GM23248 (cell line): Measurements from ENCODE around the gene TAMALIN. TPM values are rescaled to one million over a fixed set of nuclear protein-coding genes. Genes with fewer than 3 reads are reported as not detected.
A peak's percentile ranks its signal among the peaks of the same experiment; 100 is the strongest.

Experiments
- DNase-seq: peaks from one replicate; pipeline ENCODE4 v3.0.0-alpha.2; 2015
- H2AFZ ChIP-seq: fragments of 200-600 bp; sonication (generic); 2 replicates; pipeline ENCODE4 v1.6.1; 2016; ENCODE audit warnings: antibody characterized with exemption
- H3F3A ChIP-seq: fragments of 200-600 bp; sonication (generic); 2 replicates; pipeline ENCODE4 v1.6.1; 2016; ENCODE audit warnings: mild to moderate bottlenecking, antibody characterized with exemption, mixed run types; ENCODE audit not compliant: insufficient read depth
- H3K27ac ChIP-seq: fragments of 200-600 bp; sonication (generic); 2 replicates; pipeline ENCODE4 v1.5.1; 2016; ENCODE audit warnings: mild to moderate bottlenecking
- H3K27me3 ChIP-seq: fragments of 200-600 bp; sonication (generic); replicated peaks from 2 replicates; pipeline ENCODE4 v1.6.1; 2016; ENCODE audit warnings: mild to moderate bottlenecking; ENCODE audit not compliant: insufficient read depth
- H3K36me3 ChIP-seq: fragments of 200-600 bp; sonication (generic); 2 replicates; pipeline ENCODE4 v1.6.1; 2016; ENCODE audit warnings: low read depth, mild to moderate bottlenecking
- H3K4me1 ChIP-seq: fragments of 200-600 bp; sonication (generic); 2 replicates; pipeline ENCODE4 v1.6.1; 2016; ENCODE audit warnings: mild to moderate bottlenecking; ENCODE audit not compliant: insufficient read depth
- H3K4me2 ChIP-seq: fragments of 200-600 bp; sonication (generic); one replicate; pipeline ENCODE4 v1.6.1; 2016; ENCODE audit warnings: mild to moderate bottlenecking; ENCODE audit not compliant: unreplicated experiment
- H3K4me3 ChIP-seq: fragments of 200-600 bp; sonication (generic); 2 replicates; pipeline ENCODE4 v1.5.1; 2016; ENCODE audit warnings: mild to moderate bottlenecking
- H3K79me2 ChIP-seq: fragments of 200-600 bp; sonication (generic); 2 replicates; pipeline ENCODE4 v1.6.1; 2016; ENCODE audit warnings: mild to moderate bottlenecking; ENCODE audit not compliant: insufficient read depth
- H3K9ac ChIP-seq: fragments of 200-600 bp; sonication (generic); 2 replicates; pipeline ENCODE4 v1.6.1; 2016; ENCODE audit warnings: mild to moderate bottlenecking
- H3K9me2 ChIP-seq: fragments of 200-600 bp; sonication (generic); 2 replicates; pipeline ENCODE4 v1.6.1; 2016; ENCODE audit warnings: mixed run types, mild to moderate bottlenecking, moderate library complexity; ENCODE audit not compliant: insufficient read depth
- H3K9me3 ChIP-seq: fragments of 200-600 bp; sonication (generic); one replicate; pipeline ENCODE4 v1.6.1; 2017; ENCODE audit warnings: low read depth
- H4K20me1 ChIP-seq: fragments of 200-600 bp; sonication (generic); 2 replicates; pipeline ENCODE4 v1.6.0; 2016; ENCODE audit not compliant: insufficient read depth
- EZH2 ChIP-seq: fragments of 200-600 bp; sonication (generic); IDR thresholded peaks from 2 replicates; pipeline ENCODE4 v1.6.1; 2018; ENCODE audit warnings: antibody characterized with exemption, mild to moderate bottlenecking; ENCODE audit not compliant: insufficient read depth, poor library complexity, severe bottlenecking
- EZH2phosphoT487 ChIP-seq: fragments of 200-600 bp; sonication (generic); IDR thresholded peaks from 2 replicates; pipeline ENCODE4 v1.6.1; 2018; ENCODE audit warnings: antibody characterized with exemption, moderate library complexity, mild to moderate bottlenecking, low read depth; ENCODE audit not compliant: insufficient read depth
- WGBS, 2 experiments: methylation state at CpG; one replicate each; pipeline ENCODE4 v1.1.6; 2015 to 2017; ENCODE audit warnings: low lambda C conversion rate in 2 of 2, low coverage in 1 of 2; ENCODE audit errors: missing lambda C conversion rate in 2 of 2; 5-methylcytosine and 5-hydroxymethylcytosine counted together
- in situ Hi-C: fragments of 300-500 bp; cut with MboI; formaldehyde crosslinking; loops from 2 replicates; pipeline ENCODE4 v1.15.0; 2020
- polyA plus RNA-seq: library from polyadenylated mRNA; unstranded; fragments of >200 nt; fragmentation: Nextera tagmentation; extraction: Ambion mirVana; gene quantifications from 2 replicates; pipeline ENCODE4 v1.2.1, GENCODE V29; 2016
- total RNA-seq: library from RNA; depleted of rRNA; stranded (reverse); fragments of >200 nt; shearing (Covaris generic); gene quantifications from 2 replicates; pipeline ENCODE4 v1.2.3, GENCODE V29; 2014

The TAMALIN gene
- total and polyA plus RNA-seq, 2 experiments from 2014 or later = 2.2 TPM; not detected in 1

DNA sequence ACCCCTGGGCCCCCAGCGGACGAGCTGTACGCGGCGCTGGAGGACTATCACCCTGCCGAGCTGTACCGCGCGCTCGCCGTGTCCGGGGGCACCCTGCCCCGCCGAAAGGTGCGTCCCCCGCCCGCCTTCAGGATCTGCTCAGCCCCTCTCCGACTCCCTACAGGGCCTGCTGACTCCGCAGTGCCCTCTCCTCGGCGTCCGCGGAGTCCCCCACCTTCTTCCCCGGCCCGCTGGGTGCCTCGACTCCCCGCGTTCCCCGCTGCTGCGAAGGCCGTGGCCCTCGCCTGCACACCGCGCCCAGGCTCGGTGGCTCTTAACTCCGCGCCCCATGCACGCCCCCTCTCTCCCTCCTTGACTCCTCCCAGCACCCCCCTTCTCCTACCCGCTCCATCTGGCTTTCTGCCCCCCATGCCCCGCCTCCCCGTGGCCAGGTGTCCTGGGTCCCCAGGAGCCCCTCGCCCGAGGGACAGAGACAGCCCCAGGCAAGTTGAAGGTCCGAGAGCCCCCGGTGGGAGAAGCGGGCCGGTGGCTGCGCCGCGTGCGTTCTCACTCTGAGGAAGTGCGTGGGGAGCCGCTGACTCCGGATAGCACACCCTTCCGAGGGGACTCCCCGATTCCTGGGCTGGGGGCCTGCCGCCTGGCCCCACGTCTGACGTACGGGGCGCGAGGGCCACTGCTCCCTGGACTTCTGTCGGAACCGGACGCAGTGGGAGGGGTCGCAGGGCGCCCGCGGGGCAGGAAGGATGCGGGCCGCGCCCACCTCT, 594 bp downstream of the TAMALIN start:
- peaks cover 9% of the 10 kb centered on the region; the same call in 1 of the 2 replicates for H3F3A ChIP-seq
- in situ Hi-C loops = no loop called here

GRCh38 chr12:52007982-52008510, 1.3 kb downstream of the TAMALIN start:
- Histone ChIP-seq H3K9ac (0 out of 2 replicates have a peak overlapping the region, but pooled peaks have one; percentile 54), H2AFZ (no peak overlapping the region), H3K79me2 (no peaks in the 10 kb centered on the region), H3K4me3 (peak overlapping the region; percentile 68), H3K4me2 (no peak overlapping the region), H3K9me2 (no peaks in the 10 kb centered on the region), H4K20me1 (no peaks in the 10 kb centered on the region), H3K27me3 (no peaks in the 10 kb centered on the region), H3K27ac (no peak overlapping the region), H3F3A (peaks cover 9% of the 10 kb centered on the region; the same call in 1 of the 2 replicates), H3K4me1 (peaks cover 9% of the 10 kb centered on the region; the same call in 1 of the 2 replicates), H3K36me3 (no peaks in the 10 kb centered on the region), H3K9me3 (no peaks in the 10 kb centered on the region)
- WGBS, 2 experiments = 66 to 72% methylated on average over 5 of the region's 5 CpGs
- in situ Hi-C loops = no loop called here
- no peak for TF ChIP-seq EZH2
- TF ChIP-seq EZH2phosphoT487 = no peak
- no peak for DNase-seq

More for the DNA sequence above, 594 bp downstream of the TAMALIN start:
- 4 to 7% methylated on average over 61 to 70 of the region's 72 CpGs for whole genome bisulfite sequencing, 2 experiments
- Histone ChIP-seq H3K4me3 (peak overlapping the region; percentile 68), H3K79me2 (no peaks in the 10 kb centered on the region), H2AFZ (peak overlapping the region; percentile 54), H3K4me2 (peak overlapping the region; percentile 76), H3K4me1 (peaks cover 9% of the 10 kb centered on the region; the same call in 1 of the 2 replicates), H3K9me2 (no peaks in the 10 kb centered on the region), H3K27me3 (no peaks in the 10 kb centered on the region), H3K9ac (peak overlapping the region; percentile 54), H4K20me1 (no peaks in the 10 kb centered on the region), H3K9me3 (no peaks in the 10 kb centered on the region), H3K36me3 (no peaks in the 10 kb centered on the region), H3K27ac (no peak overlapping the region)
- peak; percentile 42 for DNase-seq
- TF ChIP-seq EZH2phosphoT487 = no peak
- TF ChIP-seq EZH2 = peak; percentile 55

GRCh38 chr12:52009081-52009751, 2.5 kb downstream of the TAMALIN start:
- Histone ChIP-seq H3K4me1 (peaks cover 9% of the 10 kb centered on the region; the same call in 1 of the 2 replicates), H3F3A (peaks cover 9% of the 10 kb centered on the region; the same call in 1 of the 2 replicates), H3K9me3 (no peaks in the 10 kb centered on the region), H3K27me3 (no peaks in the 10 kb centered on the region), H3K4me2 (no peak overlapping the region), H3K36me3 (no peaks in the 10 kb centered on the region), H3K9ac (no peak overlapping the region), H3K4me3 (no peak overlapping the region), H4K20me1 (no peaks in the 10 kb centered on the region), H2AFZ (no peak overlapping the region), H3K79me2 (no peaks in the 10 kb centered on the region), H3K9me2 (no peaks in the 10 kb centered on the region), H3K27ac (no peak overlapping the region)
- DNase-seq = no peak
- in situ Hi-C loops = no loop called here
- 93 to 95% methylated on average over 10 of the region's 10 CpGs for WGBS, 2 experiments
- TF ChIP-seq EZH2 (no peak), EZH2phosphoT487 (no peak)

- Histone ChIP-seq H3K9ac (peak overlapping the region; percentile 26; the same call in 1 of the 2 replicates), H3K9me3 (no peaks in the 10 kb centered on the region), H3K36me3 (no peaks in the 10 kb centered on the region), H3K4me2 (peak overlapping the region; percentile 2), H3K4me3 (no peak overlapping the region), H3K79me2 (no peaks in the 10 kb centered on the region), H3K27ac (peak overlapping the region; percentile 7; the same call in 1 of the 2 replicates), H3F3A (peaks cover 9% of the 10 kb centered on the region; the same call in 1 of the 2 replicates), H2AFZ (peak overlapping the region; percentile 49), H3K9me2 (no peaks in the 10 kb centered on the region), H4K20me1 (no peaks in the 10 kb centered on the region), H3K27me3 (no peaks in the 10 kb centered on the region), H3K4me1 (peaks cover 9% of the 10 kb centered on the region; the same call in 1 of the 2 replicates)
- WGBS, 2 experiments = 8 to 21% methylated on average over 7 to 11 of the region's 11 CpGs
- in situ Hi-C loops = no loop called here
- DNase-seq = peak; percentile 72
- no peak for TF ChIP-seq EZH2phosphoT487
- TF ChIP-seq EZH2 = no peak
Observed at GRCh38 chr12:52010152-52010622, 3.4 kb downstream of the TAMALIN start.
